H1 (cell line): ENCODE results near the gene MREG. TPM values are rescaled to one million over a fixed set of nuclear protein-coding genes. Genes with fewer than 3 reads are reported as not detected.

Source experiments
- CTCF ChIA-PET: fragments of 300-600 bp; sonication (Branson Sonifier 250); formaldehyde crosslinking; loops from one replicate; lab custom pipeline; 2021; ENCODE audit not compliant: partially characterized antibody; lab: Charles Lee
- POLR2A ChIA-PET: fragments of 300-600 bp; sonication (Branson Sonifier 250); formaldehyde crosslinking; loops from one replicate; lab custom pipeline; 2021; ENCODE audit warnings: inconsistent platforms; ENCODE audit not compliant: partially characterized antibody; lab: Charles Lee
- DNase-seq, 2 experiments: peaks; one replicate each; pipeline versions ENCODE4 v3.0.0 to v3.0.0-alpha.2; 2010 to 2022; ENCODE audit warnings: low spot score in 2 of 2, low read depth in 1 of 2, mixed read lengths in 1 of 2
- FAIRE-seq: peaks from 2 replicates; lab custom pipeline; 2011; peaks lifted over from hg19 to GRCh38; lab: Jason Lieb, UNC
- H2AFZ ChIP-seq: 2 replicates; pipeline ENCODE4 v1.8.1; 2012; ENCODE audit warnings: low read length, inconsistent platforms
- H2AK5ac ChIP-seq: 2 replicates; pipeline ENCODE4 v1.6.1; 2013; ENCODE audit warnings: low read depth, low read length
- H2BK120ac ChIP-seq: replicated peaks from 2 replicates; pipeline ENCODE3; 2013; ENCODE audit warnings: low read depth, low read length, inconsistent platforms
- H2BK12ac ChIP-seq: 2 replicates; pipeline ENCODE4 v1.6.1; 2013; ENCODE audit warnings: low read depth, low read length
- H2BK15ac ChIP-seq: 2 replicates; pipeline ENCODE4 v1.6.1; 2013; ENCODE audit warnings: low read length
- H2BK20ac ChIP-seq: 2 replicates; pipeline ENCODE4 v1.6.1; 2013; ENCODE audit warnings: low read length
- H2BK5ac ChIP-seq: 2 replicates; pipeline ENCODE4 v1.6.1; 2013; ENCODE audit warnings: low read depth, low read length
- H3K14ac ChIP-seq: 2 replicates; pipeline ENCODE4 v1.6.1; 2013; ENCODE audit warnings: inconsistent platforms; ENCODE audit not compliant: insufficient read length
- H3K18ac ChIP-seq: 2 replicates; pipeline ENCODE4 v1.6.1; 2013; ENCODE audit warnings: low read length; ENCODE audit errors: extremely low read depth
- H3K23ac ChIP-seq: 2 replicates; pipeline ENCODE4 v1.6.1; 2013; ENCODE audit warnings: inconsistent platforms; ENCODE audit not compliant: insufficient read length
- H3K23me2 ChIP-seq: 2 replicates; pipeline ENCODE4 v1.6.1; 2013; ENCODE audit warnings: low read depth, low read length
- H3K27ac ChIP-seq: 2 replicates; pipeline ENCODE4 v1.6.1; 2011; ENCODE audit warnings: low read depth, low read length, inconsistent platforms
- H3K27me3 ChIP-seq, 4 experiments: replicated peaks in 1 of 4; 1 replicate in 1 of 4; 2 replicates in 3 of 4; pipeline versions ENCODE4 v1.6.1 to v1.8.1; 2011 to 2013; ENCODE audit warnings: low read length in 3 of 4, mild to moderate bottlenecking in 3 of 4, inconsistent platforms in 2 of 4, mixed read lengths in 2 of 4, moderate library complexity in 1 of 4; ENCODE audit not compliant: control insufficient read depth in 3 of 4, insufficient read depth in 3 of 4; ENCODE audit errors: extremely low read depth in 1 of 4
- H3K36me3 ChIP-seq, 4 experiments: 2 replicates each; pipeline versions ENCODE4 v1.6.1 to v1.8.1; 2011 to 2013; ENCODE audit warnings: mild to moderate bottlenecking in 4 of 4, low read length in 3 of 4, moderate library complexity in 2 of 4, control low read depth in 1 of 4, inconsistent platforms in 1 of 4; ENCODE audit not compliant: insufficient read depth in 4 of 4, control insufficient read depth in 2 of 4
- H3K4ac ChIP-seq: replicated peaks from 2 replicates; pipeline ENCODE3; 2013; ENCODE audit warnings: low read length, low read depth, mixed read lengths, inconsistent platforms; ENCODE audit not compliant: insufficient read length
- H3K4me1 ChIP-seq, 4 experiments: replicated peaks in 1 of 4; 1 replicate in 1 of 4; 2 replicates in 3 of 4; pipeline versions ENCODE4 v1.6.1 to v1.8.1; 2011 to 2013; ENCODE audit warnings: low read length in 3 of 4, inconsistent platforms in 2 of 4, mixed read lengths in 1 of 4; ENCODE audit not compliant: insufficient read depth in 4 of 4, control insufficient read depth in 3 of 4
- H3K4me2 ChIP-seq, 2 experiments: 2 replicates each; pipeline versions ENCODE4 v1.6.1 to v1.8.1; 2011 to 2013; ENCODE audit warnings: low read depth in 2 of 2, low read length in 2 of 2, control low read depth in 1 of 2, inconsistent platforms in 1 of 2, mild to moderate bottlenecking in 1 of 2; ENCODE audit not compliant: insufficient read depth in 1 of 2
- H3K4me3 ChIP-seq, 4 experiments: fragments of 200-600, 300-600 bp in 1 of 4; sonication (generic), shearing (Covaris generic), sonication (Bioruptor Twin) in 1 of 4; 2 replicates each; pipeline versions ENCODE4 v1.5.1 to v1.8.1; 2011 to 2016; ENCODE audit warnings: low read length in 4 of 4, low read depth in 3 of 4, control low read depth in 2 of 4, inconsistent platforms in 2 of 4, mild to moderate bottlenecking in 2 of 4, mixed read lengths in 1 of 4, moderate library complexity in 1 of 4; ENCODE audit not compliant: insufficient read depth in 2 of 4; ENCODE audit errors: extremely low read depth in 1 of 4
- H3K56ac ChIP-seq: replicated peaks from 2 replicates; pipeline ENCODE3; 2013; ENCODE audit warnings: low read depth, mild to moderate bottlenecking, mixed read lengths, low read length, inconsistent platforms; ENCODE audit not compliant: insufficient read length
- H3K79me1 ChIP-seq: 2 replicates; pipeline ENCODE4 v1.6.1; 2013; ENCODE audit warnings: low read depth, low read length, control low read depth
- H3K79me2 ChIP-seq, 2 experiments: 2 replicates each; pipeline versions ENCODE4 v1.6.1 to v1.8.1; 2012 to 2013; ENCODE audit warnings: low read length in 2 of 2, mild to moderate bottlenecking in 2 of 2, inconsistent platforms in 1 of 2; ENCODE audit not compliant: insufficient read depth in 2 of 2, control insufficient read depth in 1 of 2
- H3K9ac ChIP-seq, 4 experiments: replicated peaks in 1 of 4; 1 replicate in 1 of 4; 2 replicates in 3 of 4; pipeline versions ENCODE4 v1.6.1 to v1.8.1; 2011 to 2013; ENCODE audit warnings: low read depth in 3 of 4, low read length in 3 of 4, control low read depth in 2 of 4, mild to moderate bottlenecking in 2 of 4, moderate library complexity in 2 of 4, inconsistent platforms in 1 of 4; ENCODE audit errors: extremely low read depth in 1 of 4
- H3K9me3 ChIP-seq, 2 experiments: 2 replicates each; pipeline versions ENCODE4 v1.6.1 to v1.8.1; 2012 to 2013; ENCODE audit warnings: mild to moderate bottlenecking in 2 of 2, moderate library complexity in 2 of 2, control low read depth in 1 of 2, inconsistent platforms in 1 of 2, low read depth in 1 of 2, low read length in 1 of 2, mixed read lengths in 1 of 2; ENCODE audit not compliant: insufficient read depth in 2 of 2
- H4K20me1 ChIP-seq, 2 experiments: replicated peaks in 1 of 2; 2 replicates each; pipeline versions ENCODE3 to v1.8.1; 2011 to 2013; ENCODE audit warnings: inconsistent platforms in 2 of 2, low read length in 2 of 2, mild to moderate bottlenecking in 1 of 2; ENCODE audit not compliant: insufficient read depth in 2 of 2, control insufficient read depth in 1 of 2
- H4K5ac ChIP-seq: 2 replicates; pipeline ENCODE4 v1.6.1; 2013; ENCODE audit warnings: low read length, low read depth, mixed read lengths, inconsistent platforms; ENCODE audit not compliant: insufficient read length
- H4K8ac ChIP-seq: 2 replicates; pipeline ENCODE4 v1.8.0; 2013; ENCODE audit warnings: mild to moderate bottlenecking, moderate library complexity, low read length, inconsistent platforms; ENCODE audit not compliant: insufficient read depth; ENCODE audit errors: extremely low read depth
- H4K91ac ChIP-seq: replicated peaks from 2 replicates; pipeline ENCODE3; 2013; ENCODE audit warnings: low read length, mixed read lengths, inconsistent platforms; ENCODE audit not compliant: insufficient read length
- KDM1A ChIP-seq: fragments of 200-600, 300-600 bp; sonication (generic); IDR thresholded peaks from 2 replicates; pipeline ENCODE4 v1.7.1; 2016; ENCODE audit warnings: mild to moderate bottlenecking, low read length, borderline replicate concordance
- SIRT6 ChIP-seq: IDR thresholded peaks from one replicate; pipeline ENCODE4 v1.7.1; 2012; ENCODE audit warnings: low read length, inconsistent platforms
- SP4 ChIP-seq: IDR thresholded peaks from 2 replicates; pipeline ENCODE4 v1.6.1; 2012; ENCODE audit warnings: low read length, inconsistent platforms
- polyA plus RNA-seq, 7 experiments: library from polyadenylated mRNA; depleted of rRNA in 3 of 7; stranded (reverse) in 5 of 7; unstranded in 2 of 7; fragments of >200 nt in 5 of 7; fragments of 200-250 nt in 2 of 7; gene quantifications; 1 replicate in 5 of 7; 2 replicates in 1 of 7; 4 replicates in 1 of 7; pipeline versions ENCODE4 v1.2.1 to v1.2.3, GENCODE V29; 2011 to 2013; ENCODE audit warnings: missing spikeins in 2 of 7, mixed read lengths in 2 of 7
- total RNA-seq: library from RNA; stranded (reverse); fragmentation: NEBNext Ultra II Directional; extraction: Animal tissue kit (Norgen Biotek cat#: 25700); gene quantifications from 2 replicates; pipeline ENCODE4 v1.2.1, GENCODE V29; 2021

The MREG gene
- total and polyA plus RNA-seq, 2 of the 8 experiments (the other 6 are each of a cell fraction or from before 2014, with no cell fraction given), result 7.5 to 31.9 TPM

- Histone ChIP-seq H2AFZ (no peak overlapping the region), H4K5ac (no peak overlapping the region), H3K9ac (no peak overlapping the region), H3K4me3 (no peak overlapping the region), H3K23me2 (no peaks in the 10 kb centered on the region), H2BK20ac (no peak overlapping the region), H2BK15ac (no peak overlapping the region), H2BK5ac (no peak overlapping the region), H3K23ac (no peak overlapping the region), H3K27me3 (0 out of 7 replicates have a peak, but pooled peaks cover 0 to 2% (median 0%) of the 10 kb centered on the region in 4 experiments), H3K4me2 (no peak overlapping the region), H3K36me3 (no peaks in the 10 kb centered on the region), H4K8ac (no peak overlapping the region), H3K56ac (no peak overlapping the region), H4K20me1 (no peaks in the 10 kb centered on the region), H3K18ac (no peak overlapping the region), H3K14ac (no peak overlapping the region), H2BK120ac (no peak overlapping the region), H3K4ac (no peak overlapping the region), H3K79me1 (no peaks in the 10 kb centered on the region), H2AK5ac (no peak overlapping the region), H3K4me1 (no peaks in the 10 kb centered on the region), H2BK12ac (no peak overlapping the region), H4K91ac (no peak overlapping the region), H3K9me3 (peaks cover 0 to 2% of the 10 kb centered on the region in 2 experiments; a peak in 1 of 4 replicates), H3K79me2 (no peaks in the 10 kb centered on the region), H3K27ac (no peak overlapping the region)
- ChIA-PET CTCF (no interaction called here), POLR2A (no interaction called here)
- no peak for FAIRE-seq
- DNase-seq, result no peak
- TF ChIP-seq SP4 (no peak), SIRT6 (no peak), KDM1A (no peak)
Measured at GRCh38 chr2:215906458-215906857, 106.9 kb downstream of the MREG start.
